Liver (tissue), 9 donors: ENCODE measurements around the gene TCF12. TPM values are rescaled to one million over a fixed set of nuclear protein-coding genes. Genes with fewer than 3 reads are reported as not detected.

ENCODE experiments used
- DNase-seq: peaks from one replicate; pipeline ENCODE4 v3.0.0-alpha.2; 2017; ENCODE audit warnings: low spot score
- H3K27ac ChIP-seq, 2 donors: one replicate each; pipeline ENCODE4 v1.7.0; 2013; ENCODE audit warnings: inconsistent platforms in 2 of 2, low read length in 2 of 2, control low read depth in 1 of 2, low read depth in 1 of 2, mild to moderate bottlenecking in 1 of 2
- H3K27me3 ChIP-seq, 4 donors: one replicate each; pipeline versions ENCODE4 v1.6.1 to v1.7.0; 2013; ENCODE audit warnings: low read length in 3 of 4, inconsistent platforms in 1 of 4, mild to moderate bottlenecking in 1 of 4, moderate library complexity in 1 of 4; ENCODE audit not compliant: control insufficient read depth in 4 of 4, insufficient read depth in 4 of 4
- H3K36me3 ChIP-seq, 4 donors: one replicate each; pipeline versions ENCODE4 v1.6.1 to v1.7.0; 2013; ENCODE audit warnings: low read length in 3 of 4, mild to moderate bottlenecking in 3 of 4, low read depth in 1 of 4, moderate library complexity in 1 of 4; ENCODE audit not compliant: control insufficient read depth in 4 of 4, insufficient read depth in 3 of 4
- H3K4me1 ChIP-seq, 4 donors: one replicate each; pipeline versions ENCODE4 v1.6.1 to v1.7.0; 2013; ENCODE audit warnings: low read length in 3 of 4, mild to moderate bottlenecking in 3 of 4, moderate library complexity in 1 of 4; ENCODE audit not compliant: control insufficient read depth in 4 of 4, insufficient read depth in 4 of 4
- H3K4me3 ChIP-seq, 3 donors: one replicate each; pipeline versions ENCODE4 v1.6.1 to v1.7.0; 2013; ENCODE audit warnings: low read length in 3 of 3, control low read depth in 1 of 3, low read depth in 1 of 3, mild to moderate bottlenecking in 1 of 3
- H3K9ac ChIP-seq, 2 donors: one replicate each; pipeline ENCODE4 v1.7.0; 2013; ENCODE audit warnings: low read length in 2 of 2, mild to moderate bottlenecking in 2 of 2, moderate library complexity in 2 of 2, control low read depth in 1 of 2, low read depth in 1 of 2
- H3K9me3 ChIP-seq, 4 donors: one replicate each; pipeline versions ENCODE4 v1.6.1 to v1.7.0; 2013; ENCODE audit warnings: low read length in 3 of 4; ENCODE audit not compliant: control insufficient read depth in 4 of 4
- ATF3 ChIP-seq: IDR thresholded peaks from 2 replicates; pipeline ENCODE4 v1.6.1; 2016; ENCODE audit warnings: antibody characterized with exemption
- CTCF ChIP-seq: fragments of 150-350 bp; IDR thresholded peaks from 2 replicates; pipeline ENCODE4 v1.5.1; 2017; ENCODE audit warnings: improper control_type of control experiment, low read depth, low read length; ENCODE audit not compliant: missing input control
- FOXA1 ChIP-seq: IDR thresholded peaks from 2 replicates; pipeline ENCODE4 v1.6.1; 2016; ENCODE audit warnings: antibody characterized with exemption
- FOXA2 ChIP-seq: IDR thresholded peaks from 2 replicates; pipeline ENCODE4 v1.6.1; 2016; ENCODE audit warnings: antibody characterized with exemption
- GABPA ChIP-seq, 2 donors: IDR thresholded peaks in 1 of 2; conservative IDR thresholded peaks in 1 of 2; 2 replicates each; pipeline ENCODE4 v1.6.1; 2016; ENCODE audit warnings: antibody characterized with exemption in 2 of 2, mild to moderate bottlenecking in 1 of 2, moderate library complexity in 1 of 2
- HNF4A ChIP-seq, 2 donors: conservative IDR thresholded peaks; 2 replicates each; pipeline ENCODE4 v1.6.1; 2016; ENCODE audit warnings: antibody characterized with exemption in 2 of 2, mild to moderate bottlenecking in 2 of 2
- HNF4G ChIP-seq: IDR thresholded peaks from 2 replicates; pipeline ENCODE4 v1.6.1; 2016; ENCODE audit warnings: antibody characterized with exemption
- MAX ChIP-seq: IDR thresholded peaks from 2 replicates; pipeline ENCODE4 v1.6.1; 2016; ENCODE audit warnings: antibody characterized with exemption
- NR2F2 ChIP-seq: IDR thresholded peaks from 2 replicates; pipeline ENCODE4 v1.6.1; 2016; ENCODE audit warnings: antibody characterized with exemption
- RAD21 ChIP-seq, 2 donors: IDR thresholded peaks; 2 replicates each; pipeline ENCODE4 v1.6.1; 2016; ENCODE audit warnings: antibody characterized with exemption in 2 of 2, mild to moderate bottlenecking in 2 of 2
- SP1 ChIP-seq: IDR thresholded peaks from 2 replicates; pipeline ENCODE4 v1.6.1; 2018; ENCODE audit warnings: antibody characterized with exemption, mild to moderate bottlenecking
- YY1 ChIP-seq: IDR thresholded peaks from 2 replicates; pipeline ENCODE4 v1.6.1; 2016; ENCODE audit warnings: antibody characterized with exemption, mild to moderate bottlenecking
- ZBTB33 ChIP-seq: IDR thresholded peaks from 2 replicates; pipeline ENCODE4 v1.6.1; 2016; ENCODE audit warnings: antibody characterized with exemption
- WGBS: extraction: QIAGEN DNeasy Blood & Tissue Kit; methylation state at CpG from one replicate; pipeline ENCODE4 v1.1.7; 2013; 5-methylcytosine and 5-hydroxymethylcytosine counted together
- polyA plus RNA-seq, 2 donors: library from polyadenylated mRNA; stranded (reverse) in 1 of 2; unstranded in 1 of 2; fragments of 200-250 nt in 1 of 2; fragments of >200 nt in 1 of 2; fragmentation: Nextera tagmentation in 1 of 2; extraction: Ambion mirVana in 1 of 2; gene quantifications; one replicate each; pipeline versions ENCODE4 v1.2.1 to v1.2.3, GENCODE V29; 2013 to 2015
- total RNA-seq, 2 donors: library from RNA; depleted of rRNA; stranded (reverse); fragments of >200 nt; gene quantifications; one replicate each; pipeline ENCODE4 v1.2.3, GENCODE V29; 2014
- donor health status: healthy.
- donor health status: healthy.
- donor health status: healthy.
- donor health status: healthy.
- donor health status: healthy.

The TCF12 gene
- total and polyA plus RNA-seq, 4 donors: 8.7 to 38.3 (median 22.3) TPM

GRCh38 chr15:57167821-57168395 lies 249.5 kb downstream of the TCF12 start:
- DNase-seq: no peak
- Histone ChIP-seq H3K27me3 (no peaks in the 10 kb centered on the region), H3K4me1 (peaks cover 0 to 12% (median 3%) of the 10 kb centered on the region in 4 donors), H3K9me3 (no peaks in the 10 kb centered on the region), H3K9ac (no peak overlapping the region), H3K36me3 (no peaks in the 10 kb centered on the region), H3K27ac (no peak overlapping the region), H3K4me3 (no peak overlapping the region)
- WGBS: 61% methylated on average over 3 of the region's 3 CpGs
- TF ChIP-seq CTCF (no peak), FOXA1 (no peak), MAX (no peak), HNF4G (no peak), GABPA (IDR thresholded peaks at IDR 0.05 in 1 of 2, conservative IDR thresholded peaks at IDR 0.05 in 1 of 2) (no peak), FOXA2 (peak; percentile 20), ZBTB33 (peak; percentile 18), HNF4A (conservative IDR thresholded peaks at IDR 0.05) (peak in 1 of 2 donors; percentile 6), YY1 (peak; percentile 74), RAD21 (IDR thresholded peaks at IDR 0.05) (no peak)

GRCh38 chr15:57169643-57170042 lies 251.2 kb downstream of the TCF12 start:
- no peak for DNase-seq
- Histone ChIP-seq H3K27me3 (no peaks in the 10 kb centered on the region), H3K36me3 (no peaks in the 10 kb centered on the region), H3K4me1 (peaks cover 0 to 12% (median 3%) of the 10 kb centered on the region in 4 donors), H3K4me3 (no peak overlapping the region), H3K27ac (no peak overlapping the region), H3K9me3 (no peaks in the 10 kb centered on the region), H3K9ac (no peak overlapping the region)
- over 99% methylated on average over 2 of the region's 2 CpGs for WGBS
- TF ChIP-seq RAD21 (IDR thresholded peaks at IDR 0.05): no peak
- no peak for TF ChIP-seq HNF4A (conservative IDR thresholded peaks at IDR 0.05)
- no peak for TF ChIP-seq CTCF
- TF ChIP-seq ZBTB33: no peak
- no peak for TF ChIP-seq SP1
- no peak for TF ChIP-seq MAX
- no peak for TF ChIP-seq NR2F2
- TF ChIP-seq ATF3: no peak
- TF ChIP-seq GABPA (IDR thresholded peaks at IDR 0.05 in 1 of 2, conservative IDR thresholded peaks at IDR 0.05 in 1 of 2): no peak
